H1 (cell line): ENCODE data around the gene MALT1. TPM values are rescaled to one million over a fixed set of nuclear protein-coding genes. Genes with fewer than 3 reads are reported as not detected.

Source experiments
- ASH2L ChIP-seq: fragments of 200-600, 300-600 bp; sonication (generic); IDR thresholded peaks from one replicate; pipeline ENCODE4 v1.7.1; 2017; ENCODE audit warnings: low read length
- ATF2 ChIP-seq: IDR thresholded peaks from 2 replicates; pipeline ENCODE4 v1.6.1; 2012; ENCODE audit warnings: low read length, inconsistent platforms
- CBX5 ChIP-seq: fragments of 300-800, 300-1000 bp; sonication (generic); IDR thresholded peaks from 2 replicates; pipeline ENCODE4 v1.7.1; 2016; ENCODE audit warnings: antibody characterized with exemption, low read length, low read depth
- CTCF ChIP-seq, 3 experiments: IDR thresholded peaks; 1 replicate in 2 of 3; 2 replicates in 1 of 3; pipeline versions ENCODE4 v1.5.1 to v1.6.1; 2011; ENCODE audit warnings: low read length in 3 of 3, mild to moderate bottlenecking in 3 of 3, inconsistent platforms in 2 of 3, low read depth in 1 of 3, moderate library complexity in 1 of 3; ENCODE audit not compliant: insufficient read depth in 1 of 3; ENCODE audit errors: control extremely low read depth in 1 of 3
- FOSL1 ChIP-seq: IDR thresholded peaks from 2 replicates; pipeline ENCODE4 v1.6.1; 2011; ENCODE audit warnings: mild to moderate bottlenecking, low read depth, low read length, moderate library complexity; ENCODE audit not compliant: insufficient read depth
- HDAC6 ChIP-seq: IDR thresholded peaks from one replicate; pipeline ENCODE4 v1.7.1; 2012; ENCODE audit warnings: low read depth, mild to moderate bottlenecking, inconsistent platforms, low read length, moderate library complexity
- JUN ChIP-seq: IDR thresholded peaks from 2 replicates; pipeline ENCODE4 v1.6.1; 2011; ENCODE audit warnings: low read depth, mild to moderate bottlenecking, improper control_type of control experiment, low read length
- MAFK ChIP-seq: IDR thresholded peaks from 2 replicates; pipeline ENCODE4 v1.6.1; 2012; ENCODE audit warnings: low read depth, mild to moderate bottlenecking, improper control_type of control experiment, low read length
- MAX ChIP-seq: IDR thresholded peaks from 2 replicates; pipeline ENCODE4 v1.6.1; 2012; ENCODE audit warnings: inconsistent platforms
- PHF8 ChIP-seq: fragments of 200-600 bp; sonication (generic); conservative IDR thresholded peaks from 2 replicates; pipeline ENCODE4 v1.7.1; 2012; ENCODE audit warnings: low read depth, mild to moderate bottlenecking, inconsistent platforms, low read length, moderate library complexity
- RXRA ChIP-seq: IDR thresholded peaks from 2 replicates; pipeline ENCODE4 v1.6.1; 2011; ENCODE audit warnings: low read depth, mild to moderate bottlenecking, low read length, moderate library complexity; ENCODE audit not compliant: insufficient read depth
- SIX5 ChIP-seq: IDR thresholded peaks from 2 replicates; pipeline ENCODE4 v1.6.1; 2011; ENCODE audit warnings: mild to moderate bottlenecking, low read depth, low read length
- SP2 ChIP-seq: IDR thresholded peaks from 2 replicates; pipeline ENCODE4 v1.6.1; 2012; ENCODE audit warnings: mild to moderate bottlenecking, low read length, inconsistent platforms
- SP4 ChIP-seq: IDR thresholded peaks from 2 replicates; pipeline ENCODE4 v1.6.1; 2012; ENCODE audit warnings: low read length, inconsistent platforms
- polyA plus RNA-seq, 7 experiments: library from polyadenylated mRNA; depleted of rRNA in 3 of 7; stranded (reverse) in 5 of 7; unstranded in 2 of 7; fragments of >200 nt in 5 of 7; fragments of 200-250 nt in 2 of 7; gene quantifications; 1 replicate in 5 of 7; 2 replicates in 1 of 7; 4 replicates in 1 of 7; pipeline versions ENCODE4 v1.2.1 to v1.2.3, GENCODE V29; 2011 to 2013; ENCODE audit warnings: missing spikeins in 2 of 7, mixed read lengths in 2 of 7
- total RNA-seq: library from RNA; stranded (reverse); fragmentation: NEBNext Ultra II Directional; extraction: Animal tissue kit (Norgen Biotek cat#: 25700); gene quantifications from 2 replicates; pipeline ENCODE4 v1.2.1, GENCODE V29; 2021

MALT1 gene
- total and polyA plus RNA-seq, 2 of the 8 experiments (the other 6 are each of a cell fraction or from before 2014, with no cell fraction given): 10.7 to 25.9 TPM

- TF ChIP-seq RXRA (no peak), CBX5 (no peak), FOSL1 (no peak), SP2 (no peak), SP4 (no peak), MAX (peak; percentile 87), PHF8 (no peak), ASH2L (no peak), SIX5 (no peak), MAFK (no peak), CTCF (IDR thresholded peaks at IDR 0.05; ENCODE audit: control extremely low read depth in 1 of 3, insufficient read depth in 1 of 3, low read depth in 1 of 3, low read length in 3 of 3) (peak; percentile 75 to 92 (median 86)), JUN (no peak), ATF2 (no peak), HDAC6 (no peak)
These were observed 110.4 kb downstream of the MALT1 start (continued) for GRCh38 chr18:58781627-58782194.
